ENCODE measurements around the gene PHYKPL. TPM values are rescaled to one million over a fixed set of nuclear protein-coding genes. Genes with fewer than 3 reads are reported as not detected.

The PHYKPL gene
- total RNA-seq, 1 donor from 2014 or later, result 89.3 TPM

GRCh38 chr5:178213748-178214151 is 18.9 kb downstream of the PHYKPL start:
- Histone ChIP-seq H3K27me3 (no peaks in the 10 kb centered on the region), H3K4me3 (no peak overlapping the region), H3K9me3 (no peaks in the 10 kb centered on the region), H3K27ac (no peak overlapping the region), H3K4me1 (no peaks in the 10 kb centered on the region), H3K36me3 (peaks cover 81 to 88% of the 10 kb centered on the region in 2 donors)
- intact Hi-C loops (cut with DNase I), result loop anchor here (5.0 kb wide), 1 partner anchor 414 kb away; the partner anchor contains the start of gene CLK4
- TF ChIP-seq CTCF (IDR thresholded peaks at IDR 0.05), result no peak
- no peak for DNase-seq (ENCODE audit: low spot score in 2 of 2)

- no peak for TF ChIP-seq CTCF (IDR thresholded peaks at IDR 0.05)
- intact Hi-C loops (cut with DNase I), result loop anchor here (5.0 kb wide), 1 partner anchor 414 kb away; the partner anchor contains the start of gene CLK4
- Histone ChIP-seq H3K9me3 (no peaks in the 10 kb centered on the region), H3K4me1 (no peaks in the 10 kb centered on the region), H3K36me3 (peaks cover 86 to 89% of the 10 kb centered on the region in 2 donors), H3K27ac (no peak overlapping the region), H3K4me3 (no peak overlapping the region), H3K27me3 (no peaks in the 10 kb centered on the region)
- no peak for DNase-seq (ENCODE audit: low spot score in 2 of 2)
Observed at GRCh38 chr5:178213003-178213461, 19.6 kb downstream of the PHYKPL start.

- no peak for TF ChIP-seq CTCF (IDR thresholded peaks at IDR 0.05)
- DNase-seq (ENCODE audit: low spot score in 2 of 2), result no peak
- H3K27me3 ChIP-seq, result no peaks in the 10 kb centered on the region
Observed at GRCh38 chr5:178212241-178213002, 20.2 kb downstream of the PHYKPL start.

GRCh38 chr5:178211095-178212048 is 21.2 kb downstream of the PHYKPL start:
- Histone ChIP-seq H3K9me3 (no peaks in the 10 kb centered on the region), H3K4me3 (no peak overlapping the region), H3K4me1 (peaks cover 4 to 9% of the 10 kb centered on the region in 2 donors), H3K27me3 (no peaks in the 10 kb centered on the region), H3K36me3 (peaks cover 96% of the 10 kb centered on the region in 2 donors), H3K27ac (no peak overlapping the region)
- no peak for TF ChIP-seq CTCF (IDR thresholded peaks at IDR 0.05)
- intact Hi-C loops (cut with DNase I), result loop anchor here (5.0 kb wide), 1 partner anchor 416 kb away; the partner anchor contains the start of gene CLK4
- no peak for DNase-seq (ENCODE audit: low spot score in 2 of 2)

More at GRCh38 chr5:178212241-178213002, 20.2 kb downstream of the PHYKPL start:
- no peaks in the 10 kb centered on the region for H3K4me1 ChIP-seq
- no peak overlapping the region for H3K4me3 ChIP-seq
- H3K27ac ChIP-seq, result no peak overlapping the region
- peaks cover 92 to 93% of the 10 kb centered on the region in 2 donors for H3K36me3 ChIP-seq
- H3K9me3 ChIP-seq, result no peaks in the 10 kb centered on the region
- intact Hi-C loops (cut with DNase I), result loop anchor here (5.0 kb wide), 1 partner anchor 415 kb away; the partner anchor contains the start of gene CLK4

DNA sequence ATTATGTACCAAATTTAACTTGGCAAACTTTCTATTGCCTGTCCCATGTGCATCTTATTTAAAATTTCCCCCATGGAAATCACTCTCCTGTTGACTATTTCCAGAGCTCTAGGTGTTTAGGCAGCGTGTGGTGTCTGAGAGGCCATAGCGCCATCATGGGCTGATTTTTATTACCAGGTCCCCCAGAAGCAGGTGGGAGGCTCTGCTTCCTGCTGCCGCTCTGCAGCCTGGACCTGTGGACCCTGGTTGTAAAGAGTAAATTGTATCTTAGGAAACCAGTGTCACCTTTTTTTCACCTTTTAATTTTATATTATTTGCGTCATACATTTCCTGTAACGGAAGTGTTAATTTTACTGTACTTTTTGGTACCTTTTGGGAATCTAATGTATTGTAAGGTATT is 21.9 kb downstream of the PHYKPL start:
- no peak overlapping the region for H3K4me3 ChIP-seq
- H3K36me3 ChIP-seq, result peaks cover 89% of the 10 kb centered on the region in 2 donors

More for the DNA sequence above, 21.9 kb downstream of the PHYKPL start:
- Histone ChIP-seq H3K27me3 (no peaks in the 10 kb centered on the region), H3K9me3 (no peaks in the 10 kb centered on the region), H3K27ac (no peak overlapping the region), H3K4me1 (peaks cover 8 to 16% of the 10 kb centered on the region in 2 donors)
- TF ChIP-seq CTCF (IDR thresholded peaks at IDR 0.05), result no peak
- intact Hi-C loops (cut with DNase I), result loop anchor here (5.0 kb wide), 1 partner anchor 417 kb away; the partner anchor contains the start of gene CLK4
- no peak for DNase-seq (ENCODE audit: low spot score in 2 of 2)
